Measurements from ENCODE around the gene PCGF1.

PCGF1 gene

GRCh38 chr2:74514368-74515270 lies 7.1 kb upstream of the PCGF1 start, which contains the start of gene TLX2:
TLX2 (plus strand) TSS chr2:74514450; CDS start chr2:74514807, 357 bp downstream.
- DNase-seq, result no peak

- DNase-seq, result no peak
Measured at GRCh38 chr2:74513605-74514367, 6.3 kb upstream of the PCGF1 start.

- DNase-seq, result no peak
Measured at GRCh38 chr2:74512744-74513604, 5.5 kb upstream of the PCGF1 start.

- no peak for DNase-seq
Measured at GRCh38 chr2:74511104-74511989, 3.9 kb upstream of the PCGF1 start.

- DNase-seq, result no peak
Measured at GRCh38 chr2:74510272-74510671, 2.8 kb upstream of the PCGF1 start.

GRCh38 chr2:74507926-74508520 lies 528 bp upstream of the PCGF1 start:
- DNase-seq, result no peak

GRCh38 chr2:74505448-74506246 lies 1.8 kb downstream of the PCGF1 start:
- DNase-seq, result no peak

GRCh38 chr2:74504591-74504990 lies 2.9 kb downstream of the PCGF1 start:
- no peak for DNase-seq

- DNase-seq, result no peak
Measured at GRCh38 chr2:74503506-74504475, 3.7 kb downstream of the PCGF1 start.

- peak; percentile 83 for DNase-seq
Measured at GRCh38 chr2:74502720-74503505, 4.6 kb downstream of the PCGF1 start.

GRCh38 chr2:74502147-74502719 lies 5.3 kb downstream of the PCGF1 start:
- peak; percentile 46 for DNase-seq

- DNase-seq, result no peak
Measured at GRCh38 chr2:74501335-74502071, 6.0 kb downstream of the PCGF1 start.

- DNase-seq, result no peak
Measured at GRCh38 chr2:74500578-74500946, 6.9 kb downstream of the PCGF1 start.

GRCh38 chr2:74499940-74500577 lies 7.4 kb downstream of the PCGF1 start:
- DNase-seq, result no peak

- no peak for DNase-seq
Measured at GRCh38 chr2:74499267-74499939, 8.1 kb downstream of the PCGF1 start, which contains the start of gene LBX2. LBX2 (minus strand) TSS chr2:74499603; CDS start chr2:74499537, 66 bp downstream.
